HG03039 (cell line): ENCODE data around the gene MYO1E.

Experiments
- ATAC-seq: cut with Tn5 transposase; IDR thresholded peaks from one replicate; pipeline ENCODE4 v1.9.1; 2021; ENCODE audit warnings: mild to moderate bottlenecking, moderate library complexity; ENCODE audit not compliant: unreplicated experiment

Gene MYO1E

GRCh38 chr15:59237119-59237855 is 135.4 kb downstream of the MYO1E start:
- ATAC-seq, result peak; percentile 45

GRCh38 chr15:59236394-59236793 is 136.3 kb downstream of the MYO1E start:
- ATAC-seq, result no peak

- ATAC-seq, result no peak
Observed at GRCh38 chr15:59232476-59232875, 140.2 kb downstream of the MYO1E start.

- no peak for ATAC-seq
Observed at GRCh38 chr15:59230531-59231055, 142.1 kb downstream of the MYO1E start.

- no peak for ATAC-seq
Observed at GRCh38 chr15:59229453-59229852, 143.2 kb downstream of the MYO1E start.

GRCh38 chr15:59229015-59229414 is 143.7 kb downstream of the MYO1E start:
- ATAC-seq, result no peak

- no peak for ATAC-seq
Observed at GRCh38 chr15:59227021-59227420, 145.7 kb downstream of the MYO1E start.

GRCh38 chr15:59224474-59224873 is 148.2 kb downstream of the MYO1E start:
- no peak for ATAC-seq

- ATAC-seq, result no peak
Observed at GRCh38 chr15:59223736-59224135, 148.9 kb downstream of the MYO1E start.

- ATAC-seq, result no peak
Observed at GRCh38 chr15:59222906-59223550, 149.6 kb downstream of the MYO1E start.

GRCh38 chr15:59221511-59222505 is 150.9 kb downstream of the MYO1E start:
- ATAC-seq, result no peak

- no peak for ATAC-seq
Observed at GRCh38 chr15:59218710-59219109, 154.0 kb downstream of the MYO1E start.

GRCh38 chr15:59217876-59218498 is 154.7 kb downstream of the MYO1E start:
- no peak for ATAC-seq

GRCh38 chr15:59216911-59217310 is 155.8 kb downstream of the MYO1E start:
- no peak for ATAC-seq

- ATAC-seq, result no peak
Observed at GRCh38 chr15:59210186-59210585, 162.5 kb downstream of the MYO1E start.

- ATAC-seq, result no peak
Observed at GRCh38 chr15:59208613-59209249, 163.9 kb downstream of the MYO1E start.

GRCh38 chr15:59206623-59207183 is 166.0 kb downstream of the MYO1E start, which contains the start of gene LDHAL6B:
LDHAL6B (plus strand) TSS chr15:59206843; CDS start chr15:59206941, 98 bp downstream.
- ATAC-seq, result no peak

- no peak for ATAC-seq
Observed at GRCh38 chr15:59205839-59206622, 166.6 kb downstream of the MYO1E start.

- ATAC-seq, result no peak
Observed at GRCh38 chr15:59203657-59204056, 169.0 kb downstream of the MYO1E start.
